NT2/D1 (cell line): ENCODE results near the gene DYNLT4.
"Not testable (repeated sequence)": the region's sequence is repeated elsewhere in the genome, so short reads cannot be mapped to it uniquely, and the experiment has no call there.

Experiments used
- DNase-seq: peaks from one replicate; pipeline ENCODE4 v3.0.0-alpha.2; 2011; ENCODE audit warnings: low read depth, low spot score
- H3K27me3 ChIP-seq: 2 replicates; pipeline ENCODE4 v1.6.0; 2011; ENCODE audit warnings: mild to moderate bottlenecking; ENCODE audit not compliant: insufficient read length, insufficient read depth
- H3K36me3 ChIP-seq: 2 replicates; pipeline ENCODE4 v1.6.1; 2011; ENCODE audit warnings: mild to moderate bottlenecking, low read length, mixed read lengths; ENCODE audit not compliant: insufficient read depth, insufficient read length
- H3K4me1 ChIP-seq: 2 replicates; pipeline ENCODE4 v1.5.1; 2011; ENCODE audit not compliant: insufficient read depth, insufficient read length
- H3K4me3 ChIP-seq: 2 replicates; pipeline ENCODE4 v1.5.1; 2011; ENCODE audit warnings: low read depth; ENCODE audit not compliant: insufficient read length
- H3K9ac ChIP-seq: 2 replicates; pipeline ENCODE4 v1.6.0; 2011; ENCODE audit warnings: low read depth; ENCODE audit not compliant: insufficient read length
- H3K9me3 ChIP-seq: 2 replicates; pipeline ENCODE4 v1.5.1; 2011; ENCODE audit warnings: mild to moderate bottlenecking, low read length; ENCODE audit not compliant: insufficient read depth
- SUZ12 ChIP-seq: IDR thresholded peaks from 2 replicates; pipeline ENCODE4 v1.6.1; 2011; ENCODE audit not compliant: insufficient read length, insufficient read depth; ENCODE audit errors: extremely low read depth
- YY1 ChIP-seq: IDR thresholded peaks from 2 replicates; pipeline ENCODE4 v1.6.1; 2011; ENCODE audit not compliant: insufficient read length, insufficient read depth
- ZNF274 ChIP-seq: IDR thresholded peaks from 2 replicates; pipeline ENCODE4 v1.6.1; 2011; ENCODE audit warnings: mild to moderate bottlenecking, low read depth, low read length

DYNLT4 gene

GRCh38 chr1:44847845-44848244 lies 40.7 kb upstream of the DYNLT4 start:
- TF ChIP-seq YY1 = no peak
- no peak for TF ChIP-seq ZNF274
- no peak for TF ChIP-seq SUZ12
- peaks cover 1% of the 10 kb centered on the region for H3K27me3 ChIP-seq
- peaks cover 11% of the 10 kb centered on the region for H3K36me3 ChIP-seq
- H3K9ac ChIP-seq = no peak overlapping the region
- no peaks in the 10 kb centered on the region for H3K9me3 ChIP-seq
- peaks cover 2% of the 10 kb centered on the region for H3K4me1 ChIP-seq
- no peak overlapping the region for H3K4me3 ChIP-seq
- no peak for DNase-seq

GRCh38 chr1:44846985-44847384 lies 39.8 kb upstream of the DYNLT4 start:
- no peak overlapping the region for H3K4me3 ChIP-seq
- peaks cover 11% of the 10 kb centered on the region for H3K36me3 ChIP-seq
- no peak for TF ChIP-seq SUZ12
- no peak for TF ChIP-seq YY1
- TF ChIP-seq ZNF274 = no peak
- no peaks in the 10 kb centered on the region for H3K9me3 ChIP-seq
- peaks cover 2% of the 10 kb centered on the region for H3K4me1 ChIP-seq
- no peak for DNase-seq
- H3K9ac ChIP-seq = no peak overlapping the region
- H3K27me3 ChIP-seq = peaks cover 8% of the 10 kb centered on the region

GRCh38 chr1:44842862-44843655 lies 35.9 kb upstream of the DYNLT4 start, which contains the start of gene PTCH2:
Gene PTCH2 (minus strand): TSS chr1:44843253. CDS start chr1:44842932, 321 bp downstream.
- TF ChIP-seq ZNF274 (no peak), SUZ12 (no peak), YY1 (no peak)
- Histone ChIP-seq H3K9me3 (no peaks in the 10 kb centered on the region), H3K4me3 (peak within 1 kb of the TSS; percentile 63), H3K36me3 (no peaks in the 10 kb centered on the region), H3K9ac (peak within 1 kb of the TSS; percentile 76), H3K4me1 (peaks cover 8% of the 10 kb centered on the region), H3K27me3 (peaks cover 19% of the 10 kb centered on the region)
- DNase-seq = peak; percentile 84

- no peak for DNase-seq
- Histone ChIP-seq H3K36me3 (no peaks in the 10 kb centered on the region), H3K4me3 (peak overlapping the region; percentile 63), H3K4me1 (peaks cover 8% of the 10 kb centered on the region), H3K9me3 (no peaks in the 10 kb centered on the region), H3K9ac (peak overlapping the region; percentile 76), H3K27me3 (peaks cover 19% of the 10 kb centered on the region)
- TF ChIP-seq SUZ12 (no peak), YY1 (no peak), ZNF274 (no peak)
Observed at GRCh38 chr1:44842486-44842861, 35.3 kb upstream of the DYNLT4 start.

GRCh38 chr1:44839576-44839975 lies 32.4 kb upstream of the DYNLT4 start:
- Histone ChIP-seq H3K9me3 (no peaks in the 10 kb centered on the region), H3K9ac (no peak overlapping the region), H3K27me3 (peaks cover 19% of the 10 kb centered on the region), H3K4me3 (no peak overlapping the region), H3K36me3 (no peaks in the 10 kb centered on the region), H3K4me1 (peaks cover 8% of the 10 kb centered on the region)
- TF ChIP-seq SUZ12 (no peak), ZNF274 (no peak), YY1 (no peak)
- DNase-seq = no peak

- H3K4me3 ChIP-seq, H3K9ac ChIP-seq, H3K9me3 ChIP-seq, H3K36me3 ChIP-seq, DNase-seq, H3K4me1 ChIP-seq: not testable (repeated sequence)
- peaks cover 19% of the 10 kb centered on the region for H3K27me3 ChIP-seq
Observed at GRCh38 chr1:44838294-44838693, 31.1 kb upstream of the DYNLT4 start.

- Histone ChIP-seq H3K4me3 (no peak overlapping the region), H3K9me3 (no peaks in the 10 kb centered on the region), H3K4me1 (peaks cover 18% of the 10 kb centered on the region), H3K9ac (no peak overlapping the region), H3K36me3 (no peaks in the 10 kb centered on the region), H3K27me3 (peaks cover 1% of the 10 kb centered on the region)
- TF ChIP-seq ZNF274 = no peak
- TF ChIP-seq SUZ12 = no peak
- TF ChIP-seq YY1 = no peak
- DNase-seq = peak; percentile 96
Observed at GRCh38 chr1:44835738-44836675, 28.9 kb upstream of the DYNLT4 start.
